ENCODE results near the gene SLC2A10.

Gene SLC2A10

DNA sequence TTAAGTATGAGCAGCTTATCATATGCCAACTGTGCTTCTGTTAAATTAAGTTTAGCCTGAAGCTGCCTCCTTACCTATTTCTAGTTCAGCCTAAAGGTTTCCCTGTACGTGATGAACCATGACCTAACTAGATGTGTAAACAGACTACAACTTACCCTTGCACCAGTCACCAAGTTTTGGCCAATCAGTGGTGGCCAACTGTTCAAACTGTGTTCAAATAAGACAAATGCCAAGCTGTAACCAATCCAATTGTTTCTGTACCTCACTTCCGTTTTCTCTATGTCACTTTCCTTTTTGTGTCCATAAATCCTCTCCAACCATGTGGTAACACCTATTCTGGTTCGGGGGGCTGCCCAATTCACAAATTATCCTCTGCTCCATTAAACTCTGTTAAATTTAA is 6.0 kb upstream of the SLC2A10 start:
- no peak for DNase-seq (ENCODE audit: low read depth in 2 of 2)

DNA sequence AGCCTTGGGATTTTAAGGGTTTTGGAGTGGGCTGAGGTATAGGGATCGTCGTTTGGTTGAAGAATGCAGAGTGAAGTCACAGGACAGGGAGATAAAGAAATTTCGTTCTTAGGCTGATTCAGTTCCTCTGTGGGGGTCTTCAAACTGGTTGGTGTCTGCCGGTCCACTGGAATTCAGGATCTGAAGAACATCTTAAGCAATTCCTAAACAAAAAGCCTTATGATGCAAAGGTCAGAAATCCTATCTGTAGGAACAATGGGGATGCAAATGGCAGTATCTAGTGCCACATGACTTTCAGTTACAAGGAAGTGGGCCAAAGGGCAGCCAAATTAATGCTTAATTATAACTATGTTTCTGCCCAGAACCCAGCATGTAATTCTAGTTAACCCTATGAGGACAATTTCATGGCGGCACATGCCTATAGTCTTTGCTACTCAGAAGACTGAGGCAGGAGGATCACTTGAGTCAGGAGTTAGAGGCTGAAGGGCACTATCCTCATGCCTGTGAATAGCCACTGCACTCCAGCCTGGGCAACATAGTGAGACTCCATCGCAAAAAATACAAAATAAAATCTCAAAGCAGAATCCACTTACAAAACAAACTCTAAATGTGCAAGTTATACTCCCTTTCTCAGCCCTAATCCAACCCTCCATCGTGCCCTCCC is 4.6 kb upstream of the SLC2A10 start:
- no peak for DNase-seq (ENCODE audit: low read depth in 2 of 2)

DNA sequence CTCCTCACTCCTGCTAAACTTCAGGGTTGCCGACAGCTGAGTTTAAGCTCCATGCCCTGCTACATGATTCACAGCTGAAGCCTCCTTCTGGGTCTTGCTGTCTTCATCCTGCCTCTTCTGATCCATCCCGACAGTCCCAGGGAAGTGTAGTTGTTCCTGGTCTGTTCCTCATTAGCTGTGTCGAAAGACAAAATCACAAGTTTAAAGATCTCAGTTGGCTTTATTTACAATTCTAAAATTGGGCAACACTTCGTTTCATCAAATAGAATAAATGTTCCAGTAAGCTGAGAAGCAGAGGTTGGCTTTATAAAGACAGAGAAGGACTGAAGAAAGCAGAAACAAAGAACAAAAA is 4.1 kb upstream of the SLC2A10 start:
- no peak for DNase-seq (ENCODE audit: low read depth in 2 of 2)

DNA sequence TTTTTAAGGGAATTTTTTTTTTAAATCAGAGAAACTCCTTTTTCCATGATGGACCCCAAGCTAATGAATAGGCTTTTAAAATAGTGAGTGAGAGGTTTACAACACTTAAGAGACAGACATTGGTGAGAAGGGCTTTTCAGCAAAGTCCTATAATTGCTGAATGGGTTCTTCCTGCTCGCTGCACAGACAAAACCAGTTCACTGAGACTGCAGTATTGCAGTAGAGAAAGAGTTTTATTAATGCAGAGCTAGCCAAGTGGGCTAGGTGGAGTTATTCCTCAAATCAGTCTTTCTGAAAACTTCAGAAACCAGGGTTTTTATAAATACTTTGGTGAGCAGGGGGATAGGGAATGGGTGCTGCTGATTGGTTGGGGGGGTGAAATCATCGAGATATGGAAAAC is 3.2 kb upstream of the SLC2A10 start:
- no peak for DNase-seq (ENCODE audit: low read depth in 2 of 2)

DNA sequence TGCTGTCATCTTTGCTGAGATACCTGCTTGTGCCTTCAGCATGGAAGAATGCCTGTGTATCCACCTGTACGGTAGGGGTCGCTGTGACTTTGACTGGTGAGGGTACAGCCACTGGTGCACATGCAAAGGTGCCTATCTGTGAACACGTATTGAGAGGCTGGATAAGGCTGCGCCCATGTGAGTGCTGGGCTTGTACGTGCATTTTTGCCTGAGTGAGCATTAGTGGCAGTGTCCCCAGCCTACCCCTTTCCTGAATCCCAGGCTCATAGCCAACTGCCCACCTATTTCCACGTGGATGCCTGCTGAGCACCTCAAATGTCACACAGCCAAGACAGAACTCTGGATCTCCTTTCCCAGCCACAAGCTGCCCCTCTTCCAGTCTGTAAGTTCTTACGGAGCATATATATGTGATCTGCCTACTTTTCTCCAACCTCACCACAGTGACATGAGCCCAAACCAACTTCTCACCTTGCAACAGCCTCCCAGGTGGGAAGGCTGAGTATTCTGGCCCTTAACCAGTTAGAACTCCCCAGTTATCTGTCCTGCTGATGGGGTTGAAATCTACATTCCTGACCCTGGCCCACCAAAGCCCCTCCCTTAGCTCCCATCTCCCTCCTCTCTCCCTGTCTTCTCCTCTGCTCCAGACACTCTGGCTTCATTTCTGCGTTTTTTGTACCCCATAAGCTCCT is 1.1 kb upstream of the SLC2A10 start:
- no peak for DNase-seq (ENCODE audit: low read depth in 2 of 2)

DNA sequence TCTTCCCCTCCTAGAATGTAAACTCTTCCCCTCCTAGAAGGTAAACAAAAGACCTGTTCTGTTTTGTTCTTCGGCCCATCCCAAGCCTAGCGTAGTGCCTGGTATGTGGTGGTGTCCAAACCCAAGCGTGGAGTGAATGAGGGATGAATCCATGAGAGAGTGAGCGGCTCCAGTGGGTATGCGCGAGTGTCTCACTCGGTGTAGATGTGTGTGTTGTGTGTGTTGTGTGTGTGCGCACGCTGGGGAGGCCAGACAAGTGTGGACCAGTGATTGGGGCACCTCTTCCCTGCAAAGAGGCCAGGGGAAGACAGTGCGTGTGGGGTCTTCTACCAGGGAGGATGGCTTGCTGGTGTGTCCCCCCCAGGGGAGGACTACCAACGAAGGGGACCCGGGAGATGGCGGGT is 392 bp upstream of the SLC2A10 start:
- no peak for DNase-seq (ENCODE audit: low read depth in 2 of 2)

DNA sequence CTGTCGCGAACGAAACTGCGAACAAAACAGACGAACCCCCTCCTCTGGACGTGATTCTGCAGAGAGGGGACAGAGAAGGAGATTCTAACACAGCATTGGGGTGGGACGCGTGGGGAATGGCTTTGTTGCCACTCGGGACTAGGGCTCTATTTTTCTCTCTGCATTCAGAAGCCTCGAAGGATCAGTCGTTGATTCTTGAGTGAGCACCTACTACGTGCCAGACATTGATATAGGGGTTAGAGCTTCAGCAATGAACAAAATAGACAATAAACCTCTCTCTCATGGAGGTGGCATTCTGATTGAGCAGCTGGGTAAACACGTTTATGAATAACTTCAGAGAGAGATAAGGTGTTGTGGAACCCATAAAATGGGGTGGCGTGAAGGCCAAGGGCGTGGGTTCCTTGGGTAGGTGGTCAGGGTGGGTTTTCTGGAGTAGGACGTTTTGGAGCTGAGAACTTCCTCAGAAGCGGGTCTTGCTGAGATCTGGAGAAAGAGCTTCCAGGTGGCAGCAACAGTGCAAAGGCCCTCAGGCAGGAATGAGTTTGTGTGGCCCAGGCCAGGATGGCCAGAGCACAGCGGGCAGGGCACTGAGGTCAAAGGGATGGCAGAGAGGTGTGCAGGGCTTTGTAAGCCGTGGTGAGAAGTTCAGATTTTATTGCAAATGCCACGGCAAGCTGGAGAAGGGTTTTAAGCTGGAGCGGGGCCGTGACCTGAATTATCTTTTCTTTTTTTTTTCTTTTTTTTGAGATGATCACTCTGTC is 884 bp downstream of the SLC2A10 start:
- DNase-seq (ENCODE audit: low read depth in 2 of 2): no peak

DNA sequence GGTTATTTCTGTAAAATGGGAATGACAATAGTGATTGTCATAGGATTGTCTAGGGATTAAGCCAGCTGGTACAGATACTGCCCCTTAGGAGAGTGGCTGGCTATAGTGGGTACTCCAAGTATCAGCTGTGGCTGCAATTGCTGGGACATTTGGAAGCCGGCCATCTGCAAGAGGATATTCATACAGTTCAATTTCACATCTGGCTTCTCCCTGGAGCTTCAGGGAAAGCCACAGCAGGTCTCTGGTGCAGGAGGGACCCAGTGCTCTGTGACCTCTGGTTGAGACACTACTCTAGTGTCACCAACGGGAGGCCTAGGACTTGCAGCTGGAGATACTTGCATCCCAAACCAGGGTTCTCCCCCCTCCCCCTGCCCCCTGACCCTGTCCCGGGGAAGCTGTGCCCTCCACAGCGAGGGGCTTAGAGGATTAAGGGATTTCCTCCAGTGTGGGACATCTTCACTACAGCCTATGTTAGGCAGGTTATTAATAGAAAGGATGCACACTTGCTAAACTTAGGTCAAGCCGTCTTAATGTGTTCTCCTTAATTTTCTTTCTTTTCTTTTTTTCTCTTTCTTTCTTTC is 2.7 kb downstream of the SLC2A10 start:
- DNase-seq (ENCODE audit: low read depth in 2 of 2): no peak

DNA sequence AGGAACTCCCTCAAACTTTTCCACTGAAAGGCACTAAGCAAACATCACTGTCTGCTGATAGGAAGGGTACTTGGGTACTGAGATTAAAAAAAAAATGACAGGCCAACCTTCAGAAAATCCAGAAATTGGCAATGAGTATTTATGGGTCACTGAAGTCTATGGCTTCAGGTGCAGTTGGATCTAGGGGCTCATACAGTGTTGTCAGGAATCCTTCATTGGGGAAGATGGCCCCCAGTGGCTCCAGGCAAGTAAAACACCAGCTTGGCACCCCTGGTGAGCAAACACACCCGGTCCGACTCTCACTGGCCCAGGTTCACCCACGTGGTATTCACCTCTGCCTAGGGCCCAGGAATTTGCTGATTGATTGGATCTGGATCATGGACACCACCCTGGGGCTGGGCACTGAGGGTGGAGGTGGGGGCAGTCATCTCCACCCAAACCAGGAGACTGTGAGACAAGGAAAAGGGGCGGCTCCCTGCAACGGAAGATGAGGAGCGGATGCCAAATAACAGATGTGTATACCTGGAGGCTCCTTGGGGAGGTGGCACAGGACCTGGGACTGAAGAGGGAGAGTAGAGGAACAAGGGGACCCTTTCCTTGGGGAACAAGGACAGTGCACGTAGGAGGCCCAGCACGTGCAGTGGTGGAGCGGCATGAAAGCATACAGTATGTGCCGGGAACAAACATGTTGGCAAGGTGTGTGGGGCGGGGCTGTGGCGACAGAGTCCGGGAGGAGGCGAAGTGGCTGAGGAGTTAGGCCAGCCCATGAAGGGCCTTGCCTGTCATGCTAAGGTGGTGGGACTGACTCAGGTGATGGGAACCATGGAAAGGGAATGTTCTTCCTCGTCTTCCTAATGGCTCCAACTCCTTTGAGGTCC is 4.7 kb downstream of the SLC2A10 start:
- DNase-seq (ENCODE audit: low read depth in 2 of 2): no peak

DNA sequence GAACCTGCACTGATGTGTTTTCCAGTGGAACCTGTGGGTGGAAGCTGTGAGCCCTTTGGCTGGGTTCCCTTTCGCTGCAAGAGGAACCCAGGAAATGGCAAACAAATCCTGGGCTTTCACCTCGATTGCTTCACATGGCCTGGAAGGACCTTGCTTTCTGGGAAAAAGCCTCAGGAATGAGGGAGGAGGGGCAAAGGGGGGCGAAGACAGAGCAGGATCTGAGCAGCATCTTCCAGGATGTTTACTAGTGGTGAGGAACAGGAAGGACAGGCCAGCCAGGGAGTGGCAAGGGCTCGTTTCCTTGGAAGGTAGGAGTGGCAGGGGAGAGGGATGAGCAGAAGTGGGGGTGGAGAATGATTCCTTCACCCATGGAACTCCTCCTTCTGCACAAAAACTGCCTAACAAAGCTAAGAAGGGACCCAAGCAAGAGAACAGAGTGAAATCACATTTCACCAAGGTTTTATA is 5.9 kb downstream of the SLC2A10 start:
- no peak for DNase-seq (ENCODE audit: low read depth in 2 of 2)

DNA sequence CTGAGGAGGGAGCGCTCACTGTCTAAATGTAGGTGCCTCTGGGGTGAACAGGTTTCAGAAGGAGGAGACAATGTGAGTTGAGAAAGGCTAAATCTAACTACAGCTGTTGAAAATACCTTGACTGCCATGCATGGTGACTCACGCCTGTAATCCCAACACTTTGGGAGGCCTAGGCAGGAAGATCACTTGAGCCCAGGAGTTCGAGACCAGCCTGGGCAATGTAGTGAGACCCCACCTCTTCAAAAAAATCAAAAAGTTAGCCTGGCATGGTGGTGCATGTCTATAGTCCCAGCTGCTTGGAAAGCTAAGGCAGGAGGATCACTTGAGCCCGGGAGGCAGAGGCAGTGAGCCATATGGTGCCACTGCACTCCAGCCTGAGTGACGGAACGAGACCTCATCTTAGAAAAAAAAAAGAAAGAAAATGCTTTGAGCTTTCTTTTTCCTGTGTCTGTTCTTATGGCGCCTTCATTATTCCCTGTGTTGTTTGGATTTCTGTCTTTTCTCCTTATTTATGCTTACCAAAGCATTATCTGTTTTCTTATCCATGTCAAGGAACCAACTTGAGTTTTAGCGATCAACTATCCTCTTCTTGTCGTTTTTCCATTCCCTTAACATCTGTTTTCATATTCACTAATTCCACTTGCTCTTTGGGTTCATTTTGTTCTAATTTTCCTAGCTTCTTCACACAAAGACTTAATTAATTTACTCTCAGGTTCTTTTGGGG is 8.5 kb downstream of the SLC2A10 start:
- no peak for DNase-seq (ENCODE audit: low read depth in 2 of 2)

DNA sequence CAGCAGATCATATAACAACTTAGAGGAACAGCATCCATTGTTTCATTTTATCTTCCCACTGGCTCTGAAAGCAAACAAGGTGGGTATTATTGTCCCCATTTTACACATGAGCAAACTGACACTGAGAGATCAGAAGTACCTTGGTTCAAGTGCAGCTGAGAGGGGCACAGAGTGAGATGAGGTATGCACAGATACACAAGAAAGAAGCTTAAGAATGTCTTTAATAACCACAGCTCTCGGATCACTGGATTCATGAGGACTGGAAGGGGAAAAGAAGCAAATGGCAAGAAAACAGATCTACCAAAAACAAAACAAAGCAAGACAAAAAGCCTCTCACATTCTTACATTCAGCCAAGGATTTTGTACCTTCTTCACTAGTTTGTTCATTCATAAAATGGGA is 10.6 kb downstream of the SLC2A10 start:
- DNase-seq (ENCODE audit: low read depth in 2 of 2): no peak

DNA sequence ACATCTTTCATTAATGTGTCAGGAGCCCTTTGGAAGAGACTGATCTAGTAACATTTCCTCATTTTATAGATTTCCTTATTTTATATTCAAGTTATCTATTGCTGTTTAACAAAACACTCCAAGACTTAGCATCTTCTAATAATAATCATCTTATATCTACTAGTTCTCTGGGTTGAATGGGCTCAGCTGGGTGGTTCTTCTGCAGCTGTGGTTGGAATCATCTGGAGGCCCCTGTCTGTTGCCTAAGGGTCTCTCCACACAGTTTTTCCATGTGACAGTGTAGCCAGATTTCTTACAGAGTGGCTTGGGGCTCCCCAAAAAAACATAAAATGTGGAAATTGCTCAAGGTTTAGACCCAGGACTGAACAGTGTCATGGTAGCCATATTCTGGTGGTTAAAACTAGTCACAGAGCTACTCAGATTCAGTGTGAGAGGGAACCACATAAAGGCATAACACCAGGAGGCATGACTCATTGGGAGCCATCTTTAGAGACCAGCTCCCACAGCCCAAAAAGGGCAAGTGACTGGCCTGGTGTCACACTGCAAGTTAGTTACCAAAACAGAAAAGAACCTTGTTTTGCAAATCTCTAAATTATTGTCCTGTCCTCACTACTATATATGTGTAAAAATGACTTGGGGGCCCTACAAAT is 11.5 kb downstream of the SLC2A10 start:
- no peak for DNase-seq (ENCODE audit: low read depth in 2 of 2)

DNA sequence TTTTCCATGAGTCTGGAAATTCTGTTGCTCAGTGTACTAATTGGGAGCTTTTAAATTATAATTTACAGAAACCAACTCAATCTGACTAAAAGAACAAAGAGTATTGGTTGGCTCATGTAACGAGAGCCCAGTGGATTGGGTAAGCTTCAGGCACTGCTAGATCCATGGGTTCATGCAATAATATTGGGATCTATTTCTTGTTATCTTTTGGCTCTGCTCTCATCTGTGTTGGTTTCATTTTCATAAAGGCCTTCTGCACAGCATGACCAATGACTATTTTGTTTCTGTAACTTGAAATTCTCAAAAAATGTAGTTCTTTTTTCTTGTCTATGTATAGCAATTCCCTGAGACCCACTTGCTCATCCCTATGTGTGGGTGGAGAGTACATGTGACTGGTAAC is 12.0 kb downstream of the SLC2A10 start:
- no peak for DNase-seq (ENCODE audit: low read depth in 2 of 2)

DNA sequence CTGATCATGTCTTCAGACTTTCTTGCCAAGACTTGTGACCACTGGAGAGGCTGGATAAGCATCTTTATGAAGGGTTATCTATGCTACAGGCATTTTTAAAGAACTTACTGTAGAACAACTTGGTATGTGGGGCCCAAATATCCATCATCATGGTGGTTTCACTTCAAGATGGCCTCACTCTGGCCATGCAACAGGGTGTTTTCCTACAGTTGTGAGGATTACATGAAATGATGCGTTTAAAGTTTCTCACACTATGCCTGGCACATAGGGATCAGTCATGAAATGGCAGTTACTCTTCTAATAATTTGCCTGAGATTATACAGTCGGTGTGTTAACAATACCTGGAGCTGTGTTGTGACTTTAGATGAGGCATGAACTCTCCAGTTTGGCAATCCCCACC is 13.0 kb downstream of the SLC2A10 start:
- no peak for DNase-seq (ENCODE audit: low read depth in 2 of 2)

DNA sequence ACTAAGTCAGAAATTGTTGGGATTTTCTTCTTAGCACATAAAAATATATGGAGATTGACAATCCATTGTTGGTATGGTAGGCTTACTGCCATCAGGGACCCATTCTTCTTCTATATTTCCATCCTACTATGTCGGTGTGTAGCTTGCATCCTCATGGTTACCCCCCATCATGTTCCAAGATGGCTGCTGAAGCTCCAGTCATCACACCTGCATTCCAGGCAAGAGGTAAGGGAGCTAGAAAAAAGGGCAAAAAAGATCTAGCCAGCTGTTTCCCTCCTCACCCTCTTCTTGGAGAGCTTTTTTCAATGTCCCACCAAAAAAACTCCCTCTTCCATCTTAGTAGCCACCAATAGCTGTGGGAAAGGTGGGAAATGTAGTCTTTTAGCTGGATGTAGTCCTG is 13.6 kb downstream of the SLC2A10 start:
- DNase-seq (ENCODE audit: low read depth in 2 of 2): no peak

DNA sequence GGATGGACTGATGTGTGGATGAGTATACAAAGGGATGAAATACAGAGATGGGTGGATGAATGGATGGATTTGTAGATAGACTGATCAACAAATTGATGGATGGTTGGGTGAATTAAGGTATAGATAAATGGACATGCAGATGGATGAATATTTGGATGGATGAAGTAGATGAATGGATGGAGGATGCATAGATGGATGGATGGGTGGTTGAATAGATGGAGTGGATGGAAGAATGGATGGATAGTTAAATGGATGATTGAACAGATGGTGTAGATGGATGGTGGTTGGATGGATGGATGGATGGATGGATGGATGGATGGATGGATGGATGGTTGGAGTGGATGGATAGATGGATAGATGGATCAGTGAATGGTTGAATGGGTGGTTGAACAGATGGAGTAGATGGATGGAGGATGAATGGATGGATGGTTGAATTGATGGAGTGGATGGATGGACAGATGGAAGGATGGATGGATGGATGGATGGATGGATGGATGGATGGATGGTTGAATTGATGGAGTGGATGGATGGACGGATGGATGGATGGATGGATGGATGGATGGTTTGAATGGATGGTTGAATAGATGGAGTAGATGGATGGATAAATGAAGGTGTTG is 15.0 kb downstream of the SLC2A10 start:
- DNase-seq (ENCODE audit: low read depth in 2 of 2): no peak

DNA sequence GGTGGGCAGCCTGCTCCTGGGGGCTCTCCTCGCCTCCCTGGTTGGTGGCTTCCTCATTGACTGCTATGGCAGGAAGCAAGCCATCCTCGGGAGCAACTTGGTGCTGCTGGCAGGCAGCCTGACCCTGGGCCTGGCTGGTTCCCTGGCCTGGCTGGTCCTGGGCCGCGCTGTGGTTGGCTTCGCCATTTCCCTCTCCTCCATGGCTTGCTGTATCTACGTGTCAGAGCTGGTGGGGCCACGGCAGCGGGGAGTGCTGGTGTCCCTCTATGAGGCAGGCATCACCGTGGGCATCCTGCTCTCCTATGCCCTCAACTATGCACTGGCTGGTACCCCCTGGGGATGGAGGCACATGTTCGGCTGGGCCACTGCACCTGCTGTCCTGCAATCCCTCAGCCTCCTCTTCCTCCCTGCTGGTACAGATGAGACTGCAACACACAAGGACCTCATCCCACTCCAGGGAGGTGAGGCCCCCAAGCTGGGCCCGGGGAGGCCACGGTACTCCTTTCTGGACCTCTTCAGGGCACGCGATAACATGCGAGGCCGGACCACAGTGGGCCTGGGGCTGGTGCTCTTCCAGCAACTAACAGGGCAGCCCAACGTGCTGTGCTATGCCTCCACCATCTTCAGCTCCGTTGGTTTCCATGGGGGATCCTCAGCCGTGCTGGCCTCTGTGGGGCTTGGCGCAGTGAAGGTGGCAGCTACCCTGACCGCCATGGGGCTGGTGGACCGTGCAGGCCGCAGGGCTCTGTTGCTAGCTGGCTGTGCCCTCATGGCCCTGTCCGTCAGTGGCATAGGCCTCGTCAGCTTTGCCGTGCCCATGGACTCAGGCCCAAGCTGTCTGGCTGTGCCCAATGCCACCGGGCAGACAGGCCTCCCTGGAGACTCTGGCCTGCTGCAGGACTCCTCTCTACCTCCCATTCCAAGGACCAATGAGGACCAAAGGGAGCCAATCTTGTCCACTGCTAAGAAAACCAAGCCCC is 16.0 kb downstream of the SLC2A10 start:
- no peak for DNase-seq (ENCODE audit: low read depth in 2 of 2)

DNA sequence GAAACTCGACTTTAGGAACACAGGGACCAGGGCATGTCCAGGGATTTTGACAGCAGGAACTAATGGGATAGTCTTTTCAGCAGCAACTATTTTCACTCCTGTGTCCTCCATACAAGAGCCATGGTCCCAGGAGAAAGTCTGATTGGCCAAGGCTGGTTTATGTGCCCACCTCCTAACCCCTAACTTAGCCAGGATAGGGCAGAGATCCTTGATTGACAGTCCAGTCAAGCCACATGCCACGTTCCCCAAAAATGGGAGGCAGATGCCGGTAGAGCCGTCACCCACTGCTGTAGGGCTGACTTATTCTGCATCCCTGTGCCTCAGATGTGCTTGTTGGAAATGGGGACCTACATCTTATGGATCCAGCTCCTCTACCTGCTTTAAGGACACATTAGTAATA is 22.3 kb downstream of the SLC2A10 start:
- no peak for DNase-seq (ENCODE audit: low read depth in 2 of 2)

All from stimulated activated CD8-positive, alpha-beta memory T cell treated with anti-CD3 and anti-CD28 coated beads, Interleukin-2, amount 100 ng/mL, for 1 hour (primary cell).